ENCODE measurements around the gene HIF1A.

GRCh38 chr14:61677479-61677878 is 17.8 kb upstream of the HIF1A start:
- no peak for TF ChIP-seq CTCF (conservative IDR thresholded peaks at IDR 0.05; ENCODE audit: low read depth, low read length)
- no peak for TF ChIP-seq EZH2 (IDR thresholded peaks at IDR 0.05; ENCODE audit: borderline replicate concordance, low read depth, low read length, poor library complexity, severe bottlenecking)

Data from A673 (cell line).